CD4-positive, alpha-beta T cell treated with Interleukin-6 at 100 ng/mL for 8 hours (primary cell): Measurements from ENCODE around the gene FBXO47.

Experiments
- DNase-seq: peaks from one replicate; pipeline ENCODE4 v3.0.0-alpha.2; 2020; ENCODE audit warnings: mixed read lengths, low spot score

The FBXO47 gene, protein sequence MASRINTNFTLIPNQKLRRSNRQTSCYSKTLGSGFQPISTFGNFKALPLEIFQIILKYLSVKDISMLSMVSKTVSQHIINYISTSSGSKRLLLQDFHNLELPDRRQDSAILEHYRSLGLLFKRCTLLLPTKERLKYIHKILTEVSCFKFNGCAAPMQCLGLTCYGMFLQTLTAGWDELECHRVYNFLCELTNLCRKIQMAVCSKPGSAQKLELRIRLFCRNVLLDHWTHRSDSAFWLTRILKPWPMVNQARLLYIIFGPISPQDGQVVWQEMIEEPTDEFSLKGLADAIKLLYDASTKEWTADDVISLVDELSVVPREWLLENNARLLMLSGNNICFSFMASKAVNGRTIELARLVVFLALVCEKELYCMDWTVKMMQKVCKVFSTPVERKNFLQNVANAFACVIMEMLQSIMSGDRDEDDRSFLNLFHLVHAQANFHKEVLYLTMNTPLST

DNA sequence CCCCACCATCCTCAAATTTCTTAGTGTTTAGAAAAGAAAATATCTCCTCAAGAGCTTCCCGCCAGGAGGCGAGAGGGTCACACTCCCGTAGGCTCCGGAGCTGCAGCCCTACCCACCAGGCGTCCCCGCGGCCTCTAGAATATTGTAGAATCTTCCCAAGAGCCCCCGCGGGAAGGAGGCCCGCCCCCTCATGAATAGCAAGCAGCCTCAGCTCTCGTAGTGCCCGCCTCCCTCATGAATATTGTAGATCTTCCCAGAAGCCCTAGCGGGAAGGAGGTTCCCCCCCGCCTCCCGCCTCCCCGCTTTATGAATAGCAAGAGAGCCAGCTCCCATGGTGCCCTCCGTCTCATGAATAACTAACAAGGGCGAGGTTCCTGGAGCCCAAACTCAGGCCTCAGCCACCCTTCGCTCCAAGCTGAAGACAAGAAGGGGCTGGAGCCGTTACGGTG lies at the start of gene FBXO47:
TSS of gene FBXO47 (minus strand) at position 114 of the 449 bp plus-strand sequence. CDS start 4,378 bp downstream, outside the sequence.
- peak; percentile 86 for DNase-seq

DNA sequence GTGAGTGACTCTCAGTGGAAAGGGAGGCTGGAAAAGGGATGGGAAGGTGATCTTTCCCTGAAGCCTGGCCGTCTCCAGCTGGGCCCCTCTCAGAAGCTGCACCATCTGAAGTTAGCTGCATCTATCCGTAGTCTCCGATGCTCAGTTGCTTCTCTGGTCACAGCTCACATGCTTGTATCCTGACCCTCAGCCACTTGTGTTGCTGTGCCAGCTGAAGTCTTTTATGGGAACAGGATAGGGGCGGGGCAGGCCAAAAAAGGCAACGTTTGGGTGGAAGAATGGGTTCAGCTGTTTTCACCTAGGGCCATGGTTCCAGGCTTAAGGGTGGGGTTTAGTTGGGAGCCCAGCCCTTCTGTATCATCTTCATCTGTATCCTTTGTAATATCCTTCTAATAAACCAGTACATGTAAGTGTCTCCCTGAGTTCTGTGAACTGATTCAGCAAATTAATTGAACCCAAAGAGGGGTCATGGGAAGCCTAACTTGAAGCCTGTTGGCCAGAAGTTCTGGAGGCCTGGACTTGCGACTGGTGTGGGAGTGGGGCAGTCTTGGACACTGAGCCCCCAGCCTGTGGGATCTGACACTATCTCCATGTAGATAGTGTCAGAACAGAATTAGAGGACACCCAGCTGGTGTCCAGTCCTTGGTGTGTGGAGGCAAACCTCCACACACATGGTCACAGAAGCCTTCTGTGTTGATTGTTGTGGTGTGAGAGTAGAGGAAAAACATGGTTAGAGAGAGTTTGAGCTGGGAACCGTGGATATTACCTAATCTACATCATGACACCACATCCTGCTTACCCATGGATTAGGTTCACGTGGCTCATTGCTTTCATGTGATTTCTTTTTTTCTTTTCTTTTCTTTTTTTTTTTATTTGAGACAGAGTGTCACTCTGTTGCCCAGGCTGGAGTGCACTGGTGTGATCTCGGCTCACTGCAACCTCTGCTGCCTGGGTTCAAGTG lies 49.3 kb upstream of the FBXO47 start:
- peak; percentile 39 for DNase-seq

GRCh38 chr17:39015546-39015935 lies 48.3 kb upstream of the FBXO47 start:
- DNase-seq, result no peak

DNA sequence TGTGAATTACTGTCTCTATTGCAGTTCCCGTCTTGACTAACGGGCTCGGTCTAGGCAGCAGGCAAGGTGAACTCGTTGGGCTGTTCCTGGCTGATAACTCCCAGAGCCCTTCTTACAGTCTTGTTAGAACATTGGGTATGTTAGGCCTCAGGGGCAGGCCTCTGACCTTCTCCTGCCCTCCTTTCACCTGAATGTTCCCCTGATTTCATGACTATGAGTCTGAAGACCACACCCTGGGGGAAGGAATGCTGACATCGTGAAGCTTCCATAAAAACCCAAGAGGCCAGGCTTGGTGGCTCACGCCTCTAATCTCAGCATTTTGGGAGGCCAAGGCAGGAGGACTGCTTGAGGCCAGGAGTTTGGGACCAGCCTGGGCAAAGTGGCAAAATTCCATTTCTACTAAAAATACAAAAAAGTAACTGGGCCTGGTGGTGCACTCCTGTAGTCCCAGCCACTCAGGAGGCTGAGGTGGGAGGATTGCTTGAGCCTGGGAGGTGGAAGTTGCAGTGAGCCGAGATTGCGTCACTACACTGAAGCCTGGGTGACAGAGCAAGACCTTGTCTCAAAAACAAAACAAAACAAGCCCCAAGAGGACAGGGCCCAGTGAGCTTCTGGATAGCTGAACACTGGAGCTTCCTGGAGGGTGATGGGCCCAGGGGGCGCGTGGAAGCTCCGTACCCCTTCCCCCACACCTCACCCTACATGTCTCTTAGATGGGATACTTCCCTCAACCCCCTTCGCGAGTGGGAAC lies 47.8 kb upstream of the FBXO47 start:
- DNase-seq, result no peak

DNA sequence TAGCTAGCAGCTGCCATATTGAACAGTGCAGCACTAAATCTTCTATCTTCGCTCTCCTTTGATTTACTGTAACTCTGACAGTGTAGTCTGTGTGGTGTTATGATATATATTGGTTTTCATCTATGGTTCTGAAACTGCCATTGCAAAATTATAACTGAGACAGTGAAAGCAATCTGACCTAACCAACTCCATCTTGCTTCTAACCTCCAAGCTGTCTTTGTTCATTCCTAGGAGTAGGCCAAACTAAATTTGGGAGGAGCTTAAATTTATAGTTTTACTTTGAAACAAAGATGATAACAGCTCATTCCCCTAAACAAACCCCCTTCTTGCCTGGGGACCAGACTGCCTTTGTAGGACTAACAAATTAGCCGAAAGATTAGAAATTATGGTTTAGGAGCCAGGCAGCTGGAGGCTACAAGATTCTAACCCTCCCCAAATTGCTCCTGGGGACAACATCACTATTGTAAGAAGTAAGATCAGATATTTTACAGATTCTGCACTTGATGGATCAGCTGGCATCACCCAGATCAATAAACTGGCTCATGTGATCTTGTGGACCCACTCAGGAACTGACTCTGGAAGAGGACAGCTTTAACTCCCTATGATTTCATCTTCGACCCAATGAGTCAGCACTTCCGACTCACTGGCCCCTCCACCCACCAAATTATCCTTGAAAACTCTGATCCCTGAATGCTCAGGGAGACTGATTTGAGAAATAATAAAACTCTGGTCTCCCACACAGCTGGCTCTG lies 47.0 kb upstream of the FBXO47 start:
- DNase-seq, result no peak

DNA sequence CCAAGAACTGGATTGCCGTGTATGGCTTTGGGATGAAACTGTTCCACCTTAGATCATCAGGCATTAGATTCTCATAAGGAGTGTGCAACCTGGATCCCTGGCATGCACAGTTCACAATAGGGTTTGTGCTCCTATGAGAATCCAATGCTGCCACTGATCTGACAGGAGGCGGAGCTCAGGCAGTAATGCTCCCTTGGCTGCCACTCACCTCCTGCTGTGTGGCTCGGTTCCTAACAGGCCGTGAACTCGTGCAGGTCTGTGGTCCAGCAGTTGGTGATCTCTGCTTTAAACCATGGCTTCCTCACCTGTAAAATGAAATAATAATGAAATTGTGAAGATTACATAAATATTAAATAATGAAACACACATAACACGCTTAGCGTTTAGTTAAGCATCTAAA lies 45.5 kb upstream of the FBXO47 start:
- DNase-seq, result no peak

DNA sequence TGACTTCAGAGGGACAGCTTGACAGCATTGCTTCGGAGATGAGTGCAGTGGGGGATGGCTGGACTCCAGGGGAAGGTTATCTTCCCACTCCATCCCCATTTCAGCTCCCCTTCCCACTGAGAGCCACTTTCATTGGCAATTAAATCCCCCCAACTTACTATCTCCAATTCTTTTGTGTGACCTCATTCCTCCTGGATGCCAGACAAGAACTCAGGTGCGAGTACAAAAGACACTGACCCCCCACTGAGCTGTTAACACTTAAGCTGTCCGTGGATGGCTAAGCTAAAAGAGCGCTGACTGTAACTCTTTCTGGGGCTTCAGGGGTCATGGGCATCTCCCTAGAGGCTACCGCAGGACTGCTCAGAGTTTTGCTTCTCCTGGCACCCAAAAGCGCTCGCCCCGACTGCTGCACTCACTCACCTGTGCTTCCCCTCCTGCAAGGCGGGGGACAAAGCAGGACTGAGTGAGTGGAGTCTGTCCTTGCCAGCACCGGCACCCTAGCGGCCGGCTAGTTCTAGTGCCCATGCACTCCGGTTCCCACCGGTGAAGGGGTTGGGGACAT lies 44.8 kb upstream of the FBXO47 start:
- no peak for DNase-seq

- no peak for DNase-seq
Observed at GRCh38 chr17:39009581-39010001, 42.4 kb upstream of the FBXO47 start.

DNA sequence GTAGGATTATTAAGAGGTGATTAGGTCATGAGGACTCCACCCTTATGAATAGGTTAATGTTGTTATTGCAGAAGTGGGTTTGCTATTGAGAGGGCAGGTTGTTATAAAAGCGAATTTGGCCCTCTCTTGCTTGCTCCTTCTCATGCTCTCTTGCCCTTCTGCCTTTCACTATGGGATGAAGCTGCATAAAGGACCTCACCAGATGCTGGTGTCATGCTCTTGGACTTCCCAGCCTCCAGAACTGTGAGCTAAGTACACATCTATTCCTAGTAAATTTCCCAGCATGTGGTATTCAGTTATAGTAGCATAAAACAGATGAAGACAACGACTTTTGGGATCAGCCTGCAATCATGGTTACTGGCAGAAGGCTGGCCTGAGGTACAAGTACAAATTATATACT lies 41.4 kb upstream of the FBXO47 start:
- DNase-seq, result no peak

GRCh38 chr17:39002991-39003715 lies 36.0 kb upstream of the FBXO47 start:
- DNase-seq, result peak; percentile 54

DNA sequence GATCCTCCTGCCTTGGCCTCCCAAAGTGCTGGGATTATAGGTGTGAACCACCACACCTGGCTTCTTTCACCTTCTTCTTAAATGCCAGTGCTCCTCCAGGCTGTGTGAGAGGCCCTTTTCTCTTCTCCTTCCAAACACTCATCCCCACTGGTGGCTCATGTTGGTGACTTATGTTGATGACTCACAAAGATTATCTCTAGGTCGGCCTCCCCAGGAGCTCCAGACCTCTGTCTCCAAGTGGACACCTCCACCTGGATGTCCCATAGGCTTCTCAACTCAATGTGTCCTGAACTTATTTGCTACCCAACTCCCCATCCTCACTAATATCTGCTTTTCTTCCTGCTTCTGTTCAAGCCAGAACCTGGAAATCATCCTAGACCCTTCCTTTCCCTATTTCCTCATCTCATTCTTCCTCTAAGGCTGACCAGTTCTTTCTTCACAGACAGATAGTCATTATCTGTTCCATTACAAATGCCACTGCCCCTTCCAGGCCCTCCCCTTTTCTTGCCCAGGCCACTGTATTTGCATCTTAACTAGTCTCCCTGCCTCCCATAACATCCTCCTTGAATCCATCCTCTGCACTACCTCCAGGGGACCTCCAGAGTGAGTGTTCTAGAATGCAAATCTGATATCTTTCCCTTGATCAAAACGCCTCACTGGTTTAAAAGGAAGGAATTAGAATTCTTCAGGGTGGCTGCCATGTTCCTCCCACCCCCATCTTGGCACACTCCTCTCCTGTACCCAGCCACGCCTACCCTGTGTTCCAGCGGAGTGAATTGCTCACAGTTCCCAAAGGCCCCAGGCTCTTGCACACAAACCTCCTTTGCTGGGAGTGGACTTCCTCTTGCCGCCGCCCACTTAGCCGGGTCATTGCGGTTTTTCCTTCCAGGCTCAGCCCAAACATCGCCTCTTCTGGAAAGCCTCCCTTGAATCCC lies 34.8 kb upstream of the FBXO47 start:
- DNase-seq, result no peak

DNA sequence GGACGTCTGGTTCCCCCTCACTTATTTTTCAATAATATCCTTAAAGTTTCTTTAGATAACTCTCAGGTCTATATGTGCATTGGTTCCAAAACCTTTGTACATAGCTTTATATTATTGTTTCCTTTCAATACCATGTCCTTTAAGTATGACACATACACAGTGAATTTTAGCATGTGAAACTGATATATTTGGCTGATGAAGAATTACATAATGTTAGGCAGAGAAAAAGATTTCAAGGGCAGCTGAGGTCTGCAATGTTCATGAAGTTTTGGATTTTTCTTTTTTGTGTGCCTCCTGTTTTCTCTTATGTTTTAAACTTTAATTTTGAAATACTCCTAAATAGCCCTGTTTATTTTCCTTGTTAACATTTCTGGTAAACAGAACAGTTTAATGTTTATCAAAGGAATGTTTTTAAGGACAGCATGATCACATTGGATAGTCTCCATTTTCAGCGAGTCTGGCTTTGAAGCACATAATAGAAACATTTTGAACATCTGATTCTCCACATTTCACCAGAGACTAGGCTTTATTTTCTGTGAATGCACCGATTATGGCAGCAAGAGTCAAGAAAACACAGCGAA lies 32.9 kb upstream of the FBXO47 start:
- DNase-seq, result no peak

GRCh38 chr17:38996660-38997337 lies 29.6 kb upstream of the FBXO47 start:
- no peak for DNase-seq

DNA sequence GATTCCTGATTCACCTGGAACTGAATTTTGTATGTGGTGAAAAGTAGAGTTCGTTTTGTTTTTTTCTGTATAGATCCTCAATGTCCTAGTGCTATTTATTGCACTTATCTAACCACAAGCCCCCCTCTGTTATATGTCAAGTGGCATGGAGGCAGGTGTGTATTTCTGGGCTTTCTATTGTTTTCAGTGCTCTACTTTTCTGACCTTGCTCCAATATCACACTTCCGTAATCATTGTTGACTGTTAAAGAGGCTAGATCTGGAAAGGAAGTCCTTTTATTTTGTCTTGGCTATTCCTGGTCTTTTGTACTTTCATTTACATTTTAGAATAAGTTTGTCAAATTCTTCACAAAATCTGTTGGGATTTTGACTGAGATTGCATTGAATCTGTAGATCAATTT lies 26.8 kb upstream of the FBXO47 start:
- DNase-seq, result no peak

- DNase-seq, result no peak
Observed at GRCh38 chr17:38984666-38985065, 17.5 kb upstream of the FBXO47 start.

- peak; percentile 63 for DNase-seq
Observed at GRCh38 chr17:38982858-38983746, 15.9 kb upstream of the FBXO47 start.

DNA sequence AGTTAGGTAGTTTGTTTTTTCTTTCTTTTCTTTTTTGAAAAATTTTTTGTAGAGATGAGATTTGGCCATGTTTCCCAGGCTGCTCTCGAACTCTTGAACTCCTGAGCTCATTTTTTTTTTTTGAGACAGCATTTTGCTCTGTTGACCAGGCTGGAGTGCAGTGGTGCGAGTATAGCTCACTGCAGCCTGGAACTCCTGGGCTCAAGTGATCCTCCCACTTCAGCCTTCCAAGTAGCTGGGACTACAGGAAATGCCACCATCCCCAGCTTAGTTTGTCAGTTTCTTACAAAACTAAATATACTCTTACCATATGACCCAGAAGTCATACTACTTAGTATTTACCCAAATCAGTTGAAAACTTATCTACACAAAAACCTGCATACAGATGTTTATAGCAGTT lies 14.4 kb upstream of the FBXO47 start:
- no peak for DNase-seq
